GM19238 (cell line): ENCODE data around the gene E2F1.
"Not testable (repeated sequence)": the region's sequence is repeated elsewhere in the genome, so short reads cannot be mapped to it uniquely, and the experiment has no call there.

ENCODE experiments used
- DNase-seq: peaks from one replicate; pipeline ENCODE4 v3.0.0; 2011; ENCODE audit warnings: low spot score; ENCODE audit not compliant: insufficient read length

The E2F1 gene

DNA sequence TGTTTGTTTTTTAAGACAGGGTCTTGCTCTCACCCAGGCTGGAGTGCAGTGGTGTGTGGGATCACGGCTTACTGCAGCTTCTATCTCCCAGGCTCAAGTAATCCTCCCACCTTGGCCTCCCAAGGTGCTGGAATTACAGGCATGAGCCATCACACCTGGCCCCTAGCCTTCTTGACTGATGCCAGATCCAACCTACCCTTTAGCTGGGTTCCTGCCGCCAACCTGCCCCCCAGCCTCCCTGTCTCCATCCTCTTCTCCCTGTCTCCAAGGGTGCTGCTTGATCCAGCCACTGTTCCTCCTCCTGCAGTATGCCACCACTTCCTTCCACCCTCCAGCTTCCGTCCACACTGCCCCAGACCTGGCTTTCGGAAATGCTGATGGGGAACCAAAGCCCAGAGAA is 27.3 kb downstream of the E2F1 start:
- no peak for DNase-seq

DNA sequence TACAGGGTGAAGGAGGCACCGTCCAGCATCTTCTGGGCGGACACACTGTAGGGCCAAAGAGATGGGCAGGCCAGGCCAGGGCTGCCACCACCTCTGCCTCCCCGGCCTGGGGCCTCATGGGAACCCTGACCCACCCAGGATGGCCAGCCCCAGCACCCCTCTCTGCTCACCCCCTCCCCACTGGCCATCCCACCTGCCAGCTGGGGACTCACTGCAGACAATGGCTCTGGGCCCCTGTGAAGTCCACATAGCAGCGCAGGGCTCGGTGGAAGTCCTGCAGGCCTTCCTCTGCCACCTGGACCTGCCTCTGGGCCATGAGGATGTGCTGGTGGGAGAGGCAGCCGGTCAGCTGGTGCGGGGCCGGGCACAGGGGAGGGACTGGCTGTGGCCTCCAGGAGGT is 27.7 kb downstream of the E2F1 start:
- no peak for DNase-seq

DNA sequence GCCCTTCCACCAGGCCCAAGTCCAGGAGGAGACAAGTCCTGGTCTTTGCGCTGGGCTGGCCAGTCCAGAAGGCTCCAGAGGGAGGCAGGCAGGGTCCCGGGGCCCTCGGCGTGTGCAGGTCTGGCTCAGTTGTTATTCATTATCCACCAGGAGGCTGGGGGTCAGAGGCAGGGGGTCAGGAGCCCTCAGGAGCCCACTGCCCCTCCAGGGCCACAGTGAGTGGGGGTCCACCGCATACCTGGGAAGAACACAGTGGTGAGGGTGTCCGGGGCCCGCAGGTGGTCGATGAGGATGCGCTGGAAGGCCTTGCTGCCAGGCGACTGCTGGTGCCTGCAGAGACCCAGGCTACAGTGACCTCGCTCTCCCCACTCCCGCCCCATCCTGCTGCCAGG is 28.5 kb downstream of the E2F1 start:
- no peak for DNase-seq

DNA sequence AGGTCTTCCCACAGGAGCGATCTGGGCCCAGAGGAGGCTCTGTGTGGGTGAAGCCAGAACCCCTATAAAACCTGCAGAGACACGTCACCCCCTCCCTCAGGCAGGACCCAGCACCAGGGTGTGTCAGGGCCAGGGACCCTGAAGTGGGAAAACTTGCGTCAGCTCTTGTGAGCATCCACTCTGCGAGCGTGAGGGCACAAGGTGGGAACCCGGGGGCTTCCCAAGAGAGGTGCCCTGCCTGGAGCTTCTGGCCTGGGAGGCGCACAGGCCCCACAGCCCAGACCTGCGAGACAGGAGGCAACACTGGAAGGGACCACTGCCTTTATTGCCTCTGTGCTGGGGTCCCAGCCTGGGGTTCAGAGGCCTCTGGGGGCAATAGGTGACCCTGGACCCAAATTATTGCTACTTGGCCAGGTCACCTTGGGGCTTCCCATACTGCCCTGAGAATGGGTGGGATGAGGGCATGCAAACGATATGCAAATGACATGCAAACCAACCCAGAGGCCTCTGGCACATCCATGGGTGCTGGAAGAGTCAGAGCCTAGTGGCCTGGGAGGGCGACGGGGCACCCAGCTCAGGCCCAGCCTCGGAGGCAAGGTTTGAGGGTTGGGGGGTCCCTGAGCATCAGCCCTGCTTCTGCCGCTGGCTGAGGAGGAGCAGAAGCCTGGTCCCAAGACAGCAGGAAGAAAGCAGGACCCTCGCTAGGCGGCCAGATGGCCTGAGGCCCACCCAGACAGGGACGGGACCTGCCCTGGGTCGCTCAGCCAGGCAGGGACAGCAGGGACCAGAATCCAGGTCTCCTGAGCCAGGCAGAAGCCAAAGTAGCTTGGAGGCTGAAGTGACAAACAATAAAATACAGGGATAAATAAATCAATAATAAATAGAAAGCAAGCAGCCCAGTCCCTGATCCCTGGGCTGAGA is 29.1 kb downstream of the E2F1 start:
- no peak for DNase-seq

DNA sequence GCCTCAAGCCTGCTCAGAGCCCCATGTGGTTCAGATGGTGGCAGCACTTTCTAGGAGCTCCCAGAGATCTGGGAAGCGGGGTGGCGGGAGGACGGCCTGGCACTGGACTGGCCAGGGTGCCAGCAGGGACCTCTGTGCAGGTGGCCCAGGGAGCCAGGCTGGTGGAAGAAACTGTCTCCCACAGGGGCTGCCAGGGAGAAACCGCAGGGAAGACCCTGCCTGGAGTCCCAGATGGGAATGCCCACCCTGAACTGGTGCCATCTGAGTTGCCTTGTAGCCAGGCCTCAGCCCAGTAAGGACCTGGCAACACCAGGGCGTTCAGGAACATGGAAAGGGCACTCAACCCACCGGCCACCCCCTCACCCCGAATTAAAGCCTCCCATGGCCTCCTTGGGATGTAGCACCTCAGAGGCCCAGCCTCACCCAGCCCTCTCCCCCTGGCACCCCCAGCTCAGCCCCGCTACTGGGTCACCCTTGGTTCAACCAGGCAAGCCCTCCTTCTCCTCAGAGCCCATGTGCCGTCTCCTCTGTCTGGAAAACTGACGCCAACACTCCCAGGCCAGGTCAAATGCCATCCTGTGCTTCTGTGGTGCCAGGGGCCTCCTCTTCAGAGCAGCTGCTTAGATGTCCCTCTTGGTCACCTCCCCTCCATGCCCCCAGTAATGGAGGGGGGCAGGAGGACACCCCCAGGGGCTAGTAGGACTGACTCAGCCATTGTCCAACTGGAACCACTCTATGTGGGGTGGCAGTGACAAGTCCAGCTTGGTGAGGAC is 30.0 kb downstream of the E2F1 start:
- no peak for DNase-seq

DNA sequence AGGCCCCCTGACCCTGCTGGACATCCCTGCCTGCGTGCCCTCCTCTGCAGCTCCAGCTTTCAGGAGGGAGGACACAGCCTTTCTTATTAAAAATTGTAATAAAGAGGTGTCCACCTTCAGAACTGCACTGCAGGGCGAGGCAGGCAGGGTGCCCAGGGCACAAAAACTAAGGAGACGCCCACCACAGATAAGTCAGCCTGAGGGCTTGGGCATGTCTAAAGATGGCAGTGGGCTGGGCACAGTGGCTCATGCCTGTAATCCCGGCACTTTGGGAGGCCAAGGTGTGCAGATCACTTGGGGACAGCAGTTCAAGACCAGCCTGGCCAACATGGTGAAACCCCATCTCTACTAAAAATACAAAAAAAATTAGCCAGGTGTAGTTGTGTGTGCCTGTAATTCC is 31.0 kb downstream of the E2F1 start:
- DNase-seq = no peak

DNA sequence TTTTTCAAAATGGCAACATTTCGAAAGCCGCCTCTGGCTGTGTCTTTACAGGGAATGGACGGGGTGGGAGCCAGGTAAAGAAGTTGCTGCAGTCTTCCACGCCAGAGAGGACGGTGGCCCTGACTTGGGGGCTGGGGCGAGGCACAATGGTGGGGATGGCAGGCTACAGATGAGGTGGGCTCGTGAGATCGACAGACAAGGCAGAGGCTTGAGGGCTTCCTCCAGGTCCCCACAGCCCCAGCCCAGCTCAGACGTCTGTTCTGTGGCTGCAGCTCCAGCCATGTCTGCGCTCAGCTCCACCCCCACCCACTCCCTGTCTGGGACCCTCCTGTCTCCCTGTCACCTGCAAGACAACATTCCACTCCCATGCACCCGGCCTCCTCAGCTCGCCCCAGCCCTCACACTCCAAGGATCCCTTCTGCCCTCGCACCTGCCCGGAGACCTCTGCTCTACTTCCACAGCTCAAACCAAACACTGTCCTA is 31.5 kb downstream of the E2F1 start:
- no peak for DNase-seq

DNA sequence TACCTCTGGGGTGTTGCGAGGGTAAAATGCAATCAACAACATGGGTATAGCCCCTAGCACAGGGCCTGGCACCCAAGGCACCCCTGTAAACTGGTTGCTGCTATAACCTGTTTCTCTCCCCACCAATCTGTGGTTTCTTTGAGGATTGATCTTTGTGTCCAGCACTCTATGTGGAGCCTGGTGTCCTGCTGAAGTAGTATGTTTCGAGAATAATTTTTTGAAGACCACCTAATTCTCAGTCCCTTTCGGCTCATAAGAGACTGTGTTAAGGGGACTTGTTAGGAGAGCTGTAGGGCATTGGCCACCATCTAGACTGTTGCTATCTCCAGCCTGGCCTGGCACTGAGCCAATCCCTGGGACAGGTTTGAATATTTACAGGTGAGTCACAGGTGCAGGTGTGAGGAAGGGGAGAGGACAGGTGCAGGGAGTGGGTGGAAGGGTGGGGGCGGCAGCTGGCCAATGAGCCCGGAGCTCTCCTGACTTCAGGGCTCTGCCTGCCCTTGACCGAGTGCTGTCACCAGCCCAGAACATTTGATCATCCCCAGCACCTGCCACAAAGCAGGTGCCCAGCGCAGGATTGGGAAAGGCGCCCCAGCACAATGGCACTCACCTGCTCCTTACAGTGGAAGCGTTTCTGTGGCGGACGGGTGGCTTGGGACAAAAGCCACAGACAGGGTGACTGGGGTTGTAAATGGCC is 32.1 kb downstream of the E2F1 start:
- no peak for DNase-seq

DNA sequence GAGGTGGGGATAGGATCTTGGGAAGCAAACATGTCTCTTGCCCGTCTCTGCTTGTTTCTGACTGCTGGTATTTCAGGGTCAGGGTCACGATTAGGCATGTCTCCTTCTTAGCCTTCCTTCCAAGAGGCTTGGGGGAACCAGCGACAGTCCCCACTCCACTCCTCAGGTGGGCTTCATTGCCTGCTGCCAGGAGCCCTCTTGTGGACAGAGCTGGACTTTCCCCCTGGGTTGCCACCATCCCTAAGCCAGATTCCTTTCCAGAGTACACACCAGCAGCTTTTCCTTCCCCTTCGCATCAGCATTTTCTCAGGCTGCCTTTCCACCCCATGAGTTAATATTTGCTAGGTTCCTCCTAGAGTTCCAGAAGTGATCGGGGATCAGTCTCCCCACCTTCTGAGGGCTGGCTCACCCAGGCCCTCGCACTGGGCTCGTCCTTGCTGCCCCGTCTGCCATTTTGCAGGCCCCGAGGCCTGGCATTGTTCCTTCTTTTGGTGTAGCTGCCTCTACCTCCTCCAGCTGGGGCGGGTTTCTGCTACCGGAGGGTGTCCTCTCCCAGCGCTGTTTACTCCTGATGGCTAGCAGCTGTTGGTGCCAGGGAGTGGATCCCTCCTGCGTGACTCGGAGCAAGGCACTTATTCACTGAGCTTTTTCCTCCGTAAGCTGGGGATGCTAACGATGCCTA is 32.8 kb downstream of the E2F1 start:
- DNase-seq = peak; percentile 73

DNA sequence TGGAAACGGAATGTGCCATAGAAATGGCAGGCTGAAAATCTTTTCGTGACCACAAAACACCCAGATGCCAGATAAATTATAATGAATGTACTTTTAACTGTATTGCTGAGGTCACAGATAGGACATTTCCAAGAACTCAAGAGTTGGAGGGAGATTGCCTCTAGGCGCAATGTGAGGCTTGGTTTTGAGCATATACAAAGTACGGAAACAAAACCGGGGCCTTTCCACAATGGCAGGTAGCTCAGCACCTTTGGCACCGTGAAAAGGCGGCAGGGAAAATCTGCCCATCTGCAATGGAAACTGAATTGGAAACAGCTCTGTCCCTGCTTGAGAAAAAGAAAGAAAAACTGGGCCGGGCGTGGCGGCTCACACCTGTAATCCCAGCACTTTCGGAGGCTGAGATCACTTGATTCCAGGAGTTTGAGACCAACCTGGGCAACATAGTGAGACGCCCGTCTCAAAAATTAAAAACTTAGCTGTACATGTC is 34.6 kb downstream of the E2F1 start:
- no peak for DNase-seq

DNA sequence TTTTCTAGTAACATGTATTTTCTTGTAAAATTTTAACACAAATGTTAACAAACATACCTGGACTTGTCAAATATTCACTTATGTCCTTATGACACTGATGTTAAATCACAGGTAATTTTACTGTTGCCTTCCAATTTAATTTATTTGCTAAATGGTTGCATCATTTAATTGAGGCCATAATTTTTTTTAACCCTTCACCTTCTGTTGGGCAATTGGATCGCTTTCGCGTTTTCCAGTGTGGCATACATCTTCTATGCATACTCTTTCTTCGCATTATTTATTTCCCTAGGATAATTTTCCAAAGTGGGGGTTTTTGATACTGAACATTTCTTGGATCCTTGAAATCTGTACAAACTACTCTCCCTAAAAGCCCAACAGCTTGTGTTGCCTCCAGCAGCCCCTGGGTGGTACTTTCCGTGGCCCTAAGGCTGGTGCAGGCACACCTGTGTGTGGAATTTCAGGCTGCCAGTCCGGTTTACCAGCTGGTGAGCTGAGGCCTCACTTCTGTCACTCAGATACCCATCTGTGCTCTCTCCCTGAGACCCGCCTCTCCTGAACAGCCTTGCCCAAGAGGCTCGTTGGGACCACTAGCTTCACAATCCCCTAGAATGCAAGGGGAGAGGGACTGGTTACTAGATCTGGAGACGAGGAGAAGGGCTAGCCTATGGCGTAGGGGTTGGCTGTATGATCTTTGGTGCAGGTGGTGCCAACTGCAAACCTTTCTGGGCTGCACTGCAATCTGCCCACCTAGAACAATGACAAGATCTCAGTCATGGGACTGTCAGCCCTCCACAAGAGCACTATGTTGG is 35.2 kb downstream of the E2F1 start:
- DNase-seq = no peak

DNA sequence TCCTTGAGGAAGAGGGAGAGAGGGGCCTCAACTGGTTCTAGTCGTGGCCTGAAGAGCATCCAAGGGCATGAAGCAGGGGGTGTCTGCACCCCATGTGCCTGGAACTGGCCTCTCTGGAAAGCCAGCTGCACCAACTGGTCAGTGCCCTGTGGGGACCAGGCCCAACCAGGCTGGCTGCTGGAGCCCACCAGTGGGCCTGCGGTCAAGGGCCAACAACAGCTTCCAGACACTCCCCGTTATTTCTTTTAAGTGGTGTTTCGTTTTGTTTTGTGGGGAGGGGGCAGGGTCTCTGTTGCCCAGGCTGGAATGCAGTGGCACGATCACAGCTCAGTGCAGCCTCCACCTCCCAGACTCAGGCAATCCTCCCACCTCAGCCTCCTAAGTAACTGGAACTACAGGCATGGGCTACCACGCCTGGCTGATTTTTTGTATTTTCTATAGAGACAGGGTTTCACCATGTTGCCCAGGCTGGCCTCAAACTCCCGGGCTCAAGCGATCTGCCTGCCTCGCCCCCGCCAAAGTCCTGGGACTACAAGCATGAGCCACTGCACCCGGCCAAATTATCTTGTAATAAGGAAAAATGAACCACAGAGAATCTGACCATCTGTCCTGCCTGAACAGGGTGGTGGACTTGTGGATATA is 36.0 kb downstream of the E2F1 start:
- no peak for DNase-seq

DNA sequence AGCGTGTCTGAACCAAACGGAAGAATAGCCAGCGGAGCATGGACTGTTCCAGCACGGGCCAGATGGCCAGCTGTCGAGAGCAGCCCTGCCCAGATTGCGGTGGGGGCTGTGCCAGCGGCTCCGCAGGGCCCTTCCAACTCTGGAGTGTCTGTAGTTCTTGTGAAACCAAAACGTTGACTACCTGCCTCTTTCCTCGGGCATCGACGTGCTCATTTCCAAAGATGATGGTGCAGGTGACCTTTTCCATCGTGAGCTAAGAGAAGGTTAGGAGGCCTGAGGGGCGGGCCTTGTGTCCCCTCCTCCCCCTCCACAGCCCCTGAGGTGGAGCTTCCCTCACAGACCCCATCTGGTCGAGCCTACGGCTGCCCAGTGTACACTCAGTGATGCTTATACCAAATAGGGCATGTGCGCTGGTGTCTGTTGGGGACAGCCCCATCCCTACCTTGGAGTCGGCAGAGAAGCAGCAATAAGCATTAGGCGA is 36.9 kb downstream of the E2F1 start:
- no peak for DNase-seq

DNA sequence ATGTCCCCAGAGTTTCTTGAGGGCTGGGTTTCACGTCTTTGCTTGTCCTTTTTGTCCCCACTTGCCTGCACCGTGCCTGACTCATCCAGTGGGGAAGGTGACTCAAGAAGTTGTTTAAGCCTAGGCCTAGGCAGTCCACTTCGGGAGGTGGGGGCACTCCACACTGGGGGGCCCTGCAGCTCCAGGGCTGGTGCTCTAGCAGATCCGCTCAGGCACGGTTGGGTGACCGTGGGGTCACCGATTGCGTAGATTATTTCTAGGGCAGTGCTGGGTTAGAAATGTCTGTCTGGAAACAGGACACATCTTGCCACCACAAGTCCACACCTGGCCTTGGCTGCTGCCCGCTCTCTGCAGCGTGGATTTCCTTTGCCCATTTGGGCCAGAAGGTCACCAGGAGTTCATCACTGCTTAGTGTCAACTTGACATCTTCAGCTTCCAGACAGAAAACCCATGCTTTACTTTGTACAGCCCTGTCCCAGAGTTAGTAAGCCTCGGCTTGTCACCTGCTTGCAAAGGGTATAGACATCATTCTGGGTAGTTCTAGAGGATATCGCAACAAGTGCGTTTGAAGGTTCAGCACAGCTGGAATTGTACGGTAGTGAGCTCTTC is 37.7 kb downstream of the E2F1 start:
- no peak for DNase-seq

DNA sequence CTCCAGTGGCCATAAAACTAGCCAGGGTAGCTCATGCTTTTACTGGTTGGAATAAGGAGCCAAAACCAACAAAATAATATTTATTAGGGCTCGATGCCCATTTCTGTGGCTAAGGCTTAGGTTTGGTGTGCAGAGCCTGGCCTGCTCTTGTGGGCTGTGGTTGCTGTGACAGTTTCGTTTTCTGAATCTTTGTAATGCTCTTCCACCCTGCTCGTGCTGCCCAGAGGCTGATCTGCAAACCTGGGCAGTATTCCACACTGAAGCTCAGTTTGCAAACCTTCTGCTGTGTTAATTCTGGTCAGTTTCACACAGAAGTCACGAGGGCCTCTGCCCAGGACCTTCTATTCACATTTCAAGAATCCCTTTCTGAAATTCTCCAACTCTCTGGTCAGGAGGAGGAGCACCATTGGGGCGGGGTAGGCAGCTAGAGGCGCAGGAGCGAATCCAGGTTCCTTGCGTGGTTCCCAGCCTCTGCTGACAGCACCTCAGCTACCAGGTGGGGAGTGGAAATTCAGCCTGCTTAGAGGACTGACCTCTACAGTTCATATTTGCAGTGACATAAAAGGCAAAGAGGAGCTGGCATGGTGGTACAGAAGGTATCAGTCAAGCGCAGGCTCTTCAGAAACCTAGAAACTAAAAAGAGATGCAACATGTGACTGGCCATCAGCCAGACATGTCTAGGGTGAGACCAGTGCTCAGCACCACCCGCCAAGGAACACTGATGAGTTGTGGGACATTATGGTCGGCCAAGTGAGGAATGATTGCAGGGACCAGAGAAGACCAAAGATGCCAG is 38.4 kb downstream of the E2F1 start:
- peak; percentile 64 for DNase-seq

DNA sequence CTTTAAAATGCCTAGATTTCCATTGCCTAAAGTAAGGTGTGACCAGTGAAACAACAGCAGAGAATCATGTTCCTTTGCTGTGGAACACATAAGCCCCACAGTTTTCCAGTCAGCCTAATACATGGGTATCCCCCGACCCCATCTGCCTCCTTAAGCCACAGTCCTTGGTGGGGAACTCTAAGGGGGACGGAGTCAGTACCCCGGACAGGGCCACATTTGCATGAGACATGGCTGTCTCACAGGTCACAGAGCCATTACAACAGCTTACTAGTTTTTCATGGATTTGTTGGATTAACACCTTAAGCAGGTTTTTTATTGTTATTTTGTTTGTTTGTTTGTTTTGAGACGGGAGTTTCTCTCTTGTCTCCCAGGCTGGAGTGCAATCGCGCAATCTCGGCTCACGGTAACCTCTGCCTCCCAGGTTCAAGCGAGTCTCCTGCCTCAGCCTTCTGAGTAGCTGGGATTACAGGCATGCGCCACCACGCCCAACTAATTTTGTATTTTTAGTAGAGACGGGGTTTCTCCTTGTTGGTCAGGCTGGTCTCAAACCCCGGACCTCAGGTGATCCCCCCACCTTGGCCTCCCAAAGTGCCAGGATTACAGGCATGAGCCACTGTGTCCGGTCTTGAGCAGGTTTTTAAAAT is 39.1 kb downstream of the E2F1 start:
- not testable (repeated sequence) for DNase-seq

DNA sequence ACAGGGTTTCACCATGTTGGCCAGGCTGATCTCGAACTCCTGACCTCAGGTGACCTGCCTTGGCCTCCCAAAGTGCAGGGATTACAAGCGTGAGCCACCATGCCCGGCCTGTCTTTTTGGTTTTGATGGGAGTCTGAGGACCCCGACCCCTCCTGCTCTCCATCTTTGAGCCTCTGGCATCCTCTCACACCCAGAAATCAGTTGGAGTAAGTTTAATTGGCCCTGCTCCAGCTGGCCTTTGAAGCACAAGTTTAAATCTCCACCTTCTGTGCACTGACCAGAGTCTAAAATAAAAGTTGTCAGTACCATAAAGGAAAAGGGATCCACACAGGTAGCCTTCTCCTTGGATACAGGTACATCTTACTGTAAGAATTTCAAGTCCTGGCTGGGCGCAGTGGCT is 40.0 kb downstream of the E2F1 start:
- no peak for DNase-seq

DNA sequence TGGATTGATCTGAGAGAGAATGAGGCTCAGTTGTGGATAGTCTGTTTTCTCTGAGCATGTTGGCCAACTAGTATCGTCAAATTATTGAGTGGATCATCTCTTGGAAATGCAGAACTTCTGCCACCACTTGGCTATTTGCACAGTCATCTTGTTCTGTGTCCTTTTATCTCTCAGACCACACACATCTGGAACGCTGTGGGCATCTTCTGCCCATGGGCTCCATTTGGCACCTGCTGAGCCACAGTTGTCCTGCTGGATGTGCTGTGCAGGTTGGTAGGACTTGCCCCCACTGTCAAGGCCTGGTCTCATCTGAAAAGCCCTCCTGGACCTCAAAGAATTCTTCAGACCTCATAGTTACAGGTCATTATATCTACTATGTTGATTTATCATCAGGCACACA is 40.8 kb downstream of the E2F1 start:
- DNase-seq = no peak
